Left ventricle myocardium inferior (tissue), 1 donor: ENCODE results near the gene ERRFI1. TPM values are rescaled to one million over a fixed set of nuclear protein-coding genes. Genes with fewer than 3 reads are reported as not detected.

Experiments
- DNase-seq: peaks from one replicate; pipeline ENCODE4 v3.0.0-alpha.2; 2020
- H3K27ac ChIP-seq: fragments of 200-600 bp; replicated peaks from 2 replicates; pipeline ENCODE4 v1.8.0; 2021
- H3K27me3 ChIP-seq: fragments of 200-600 bp; 2 replicates; pipeline ENCODE4 v1.8.0; 2021; ENCODE audit warnings: low read depth
- H3K36me3 ChIP-seq: fragments of 200-600 bp; 2 replicates; pipeline ENCODE4 v1.8.0; 2021
- H3K4me1 ChIP-seq: fragments of 200-600 bp; 2 replicates; pipeline ENCODE4 v1.8.0; 2021
- H3K4me3 ChIP-seq: fragments of 200-600 bp; 2 replicates; pipeline ENCODE4 v1.8.0; 2021; ENCODE audit warnings: mild to moderate bottlenecking, moderate library complexity
- H3K9me3 ChIP-seq: fragments of 200-600 bp; replicated peaks from 2 replicates; pipeline ENCODE4 v1.8.0; 2021
- CTCF ChIP-seq: fragments of 200-600 bp; IDR thresholded peaks from 2 replicates; pipeline ENCODE4 v1.8.0; 2021; ENCODE audit warnings: antibody characterized with exemption, mild to moderate bottlenecking, borderline replicate concordance
- intact Hi-C: fragments of 100-400 bp; cut with micrococcal nuclease; formaldehyde crosslinking; loops from one replicate; pipeline ENCODE4 v1.11.0; 2022
- total RNA-seq: library from RNA; stranded (reverse); fragmentation: NEBNext Ultra II Directional; extraction: Animal tissue kit (Norgen Biotek cat#: 25700); gene quantifications from one replicate; pipeline ENCODE4 v1.2.1, GENCODE V29; 2021
- donor health status: DM: no; HTN: yes; CAD: no; lungs with severe emphysema.

Gene ERRFI1
- total RNA-seq, 1 donor from 2014 or later, result 10.8 TPM

- Histone ChIP-seq H3K27me3 (no peaks in the 10 kb centered on the region), H3K4me1 (peaks cover 25% of the 10 kb centered on the region), H3K27ac (peak overlapping the region; percentile 39), H3K36me3 (peaks cover 38% of the 10 kb centered on the region), H3K9me3 (no peaks in the 10 kb centered on the region), H3K4me3 (no peak overlapping the region)
- TF ChIP-seq CTCF, result no peak
- peak; percentile 42 for DNase-seq
- intact Hi-C loops, result no loop called here
Measured at GRCh38 chr1:8010080-8010664, 15.9 kb downstream of the ERRFI1 start.

- H3K27ac ChIP-seq, result peak overlapping the region; percentile 39
- H3K36me3 ChIP-seq, result peaks cover 35% of the 10 kb centered on the region
- no peak for TF ChIP-seq CTCF
- no peaks in the 10 kb centered on the region for H3K27me3 ChIP-seq
- no peak for DNase-seq
- peaks cover 26% of the 10 kb centered on the region for H3K4me1 ChIP-seq
- no peaks in the 10 kb centered on the region for H3K9me3 ChIP-seq
- no peak overlapping the region for H3K4me3 ChIP-seq
- intact Hi-C loops, result no loop called here
Measured at GRCh38 chr1:8009043-8010002, 16.8 kb downstream of the ERRFI1 start.

GRCh38 chr1:8006037-8006963 is 19.8 kb downstream of the ERRFI1 start:
- no peak for TF ChIP-seq CTCF
- intact Hi-C loops, result no loop called here
- Histone ChIP-seq H3K27ac (peak overlapping the region; percentile 85), H3K27me3 (no peaks in the 10 kb centered on the region), H3K4me1 (peaks cover 36% of the 10 kb centered on the region), H3K4me3 (no peak overlapping the region), H3K36me3 (peaks cover 5% of the 10 kb centered on the region), H3K9me3 (no peaks in the 10 kb centered on the region)
- DNase-seq, result no peak

- H3K4me1 ChIP-seq, result peaks cover 34% of the 10 kb centered on the region
- H3K9me3 ChIP-seq, result no peaks in the 10 kb centered on the region
- H3K27ac ChIP-seq, result peak overlapping the region; percentile 85
- intact Hi-C loops, result no loop called here
- DNase-seq, result peak; percentile 89
- no peaks in the 10 kb centered on the region for H3K36me3 ChIP-seq
- peak overlapping the region; percentile 37 for H3K4me3 ChIP-seq
- no peaks in the 10 kb centered on the region for H3K27me3 ChIP-seq
- no peak for TF ChIP-seq CTCF
Measured at GRCh38 chr1:8004803-8005573, 21.1 kb downstream of the ERRFI1 start.
